BJ (cell line): ENCODE measurements around the gene AGER. TPM values are rescaled to one million over a fixed set of nuclear protein-coding genes. Genes with fewer than 3 reads are reported as not detected.
"Not testable (repeated sequence)": the region's sequence is repeated elsewhere in the genome, so short reads cannot be mapped to it uniquely, and the experiment has no call there.

ENCODE experiments used
- CTCF ChIA-PET: fragments of 350-600 bp; formaldehyde crosslinking; extraction: SDS; loops from one replicate; lab custom pipeline; 2021; ENCODE audit warnings: antibody characterized with exemption, inconsistent platforms; lab: Yijun Ruan, JAX
- POLR2A ChIA-PET: fragments of 300-600 bp; sonication (Branson Sonifier 250); formaldehyde crosslinking; extraction: SDS; loops from one replicate; lab custom pipeline; 2021; ENCODE audit warnings: antibody characterized with exemption; lab: Charles Lee
- DNase-seq: peaks from one replicate; pipeline ENCODE4 v3.0.0-alpha.2; 2011; ENCODE audit warnings: low read depth
- H3K27me3 ChIP-seq: 2 replicates; pipeline ENCODE4 v1.6.0; 2011; ENCODE audit warnings: low read length; ENCODE audit not compliant: control insufficient read depth, insufficient read depth
- H3K36me3 ChIP-seq: 2 replicates; pipeline ENCODE4 v1.5.1; 2011; ENCODE audit warnings: low read length; ENCODE audit not compliant: control insufficient read depth, insufficient read depth
- H3K4me3 ChIP-seq: 2 replicates; pipeline ENCODE4 v1.5.1; 2011; ENCODE audit warnings: low read depth, mild to moderate bottlenecking, control low read depth, low read length
- CTCF ChIP-seq: IDR thresholded peaks from 2 replicates; pipeline ENCODE4 v1.5.1; 2011; ENCODE audit warnings: low read depth, mild to moderate bottlenecking, control low read depth, inconsistent platforms, low read length, moderate library complexity; ENCODE audit not compliant: insufficient read depth
- polyA plus RNA-seq: library from polyadenylated mRNA; depleted of rRNA; stranded (reverse); fragments of >200 nt; gene quantifications from 2 replicates; pipeline ENCODE4 v1.2.3, GENCODE V29; 2011

The AGER gene
- polyA plus RNA-seq, 1 experiment: 2.6 TPM

- TF ChIP-seq CTCF: no peak
- H3K4me3 ChIP-seq: no peak overlapping the region
- ChIA-PET CTCF (interaction anchor here (0.6 kb wide), 2 partner anchors 40 to 1564 kb away, joined by 3 to 4 read pairs; no protein-coding TSS in a partner anchor), POLR2A (no interaction called here)
- H3K36me3 ChIP-seq: peaks cover 6% of the 10 kb centered on the region
- H3K27me3 ChIP-seq: no peaks in the 10 kb centered on the region
- DNase-seq: no peak
Measured at GRCh38 chr6:32148289-32149091, 35.6 kb downstream of the AGER start.

- Histone ChIP-seq H3K27me3 (no peaks in the 10 kb centered on the region), H3K4me3 (no peak overlapping the region), H3K36me3 (peaks cover 6% of the 10 kb centered on the region)
- ChIA-PET POLR2A (no interaction called here), CTCF (interaction anchor here (0.6 to 1.5 kb wide), 3 partner anchors 29 to 1563 kb away, joined by 3 to 5 read pairs (median 4); no protein-coding TSS in a partner anchor)
- no peak for DNase-seq
- no peak for TF ChIP-seq CTCF
Measured at GRCh38 chr6:32147401-32148132, 36.5 kb downstream of the AGER start.

GRCh38 chr6:32146687-32147086, 37.4 kb downstream of the AGER start:
- ChIA-PET CTCF (interaction anchor here (1.5 kb wide), 1 partner anchor 28 kb away, joined by 5 read pairs; no protein-coding TSS in a partner anchor), POLR2A (no interaction called here)
- no peak overlapping the region for H3K4me3 ChIP-seq
- no peaks in the 10 kb centered on the region for H3K27me3 ChIP-seq
- TF ChIP-seq CTCF: no peak
- no peak for DNase-seq
- peaks cover 6% of the 10 kb centered on the region for H3K36me3 ChIP-seq

- DNase-seq: no peak
- no peak for TF ChIP-seq CTCF
- Histone ChIP-seq H3K27me3 (no peaks in the 10 kb centered on the region), H3K4me3 (no peak overlapping the region), H3K36me3 (peaks cover 6% of the 10 kb centered on the region)
- ChIA-PET CTCF (interaction anchor here (0.8 to 1.5 kb wide), 3 partner anchors 18 to 32 kb away, joined by 3 to 5 read pairs (median 3); partner anchors contain the start of gene ATF6B), POLR2A (interaction anchor here (0.6 kb wide), 1 partner anchor 709 kb away, joined by 4 read pairs; no protein-coding TSS in a partner anchor)
Measured at GRCh38 chr6:32146287-32146686, 37.8 kb downstream of the AGER start.

- ChIA-PET POLR2A (interaction anchor here (0.9 kb wide), 1 partner anchor 167 kb away, joined by 8 read pairs; no protein-coding TSS in a partner anchor), CTCF (interaction anchor here (1.0 to 1.4 kb wide), 2 partner anchors 16 to 25 kb away, joined by 3 to 7 read pairs; partner anchors contain the start of gene ATF6B)
- not testable (repeated sequence) for DNase-seq, H3K4me3 ChIP-seq, H3K27me3 ChIP-seq, H3K36me3 ChIP-seq
Measured at GRCh38 chr6:32144238-32144637, 39.8 kb downstream of the AGER start.
